Chondrocyte (in vitro differentiated cells): Measurements from ENCODE around the gene KIRREL3. TPM values are rescaled to one million over a fixed set of nuclear protein-coding genes. Genes with fewer than 3 reads are reported as not detected.

Experiments used
- DNase-seq: peaks from one replicate; pipeline ENCODE4 v3.0.0; 2021; ENCODE audit warnings: mixed read lengths, low spot score
- H3K27ac Mint-ChIP-seq: one replicate; pipeline ENCODE4 v1.8.0; 2021; ENCODE audit warnings: mild to moderate bottlenecking, moderate library complexity, mixed read lengths; ENCODE audit not compliant: unreplicated experiment
- H3K27me3 Mint-ChIP-seq: 2 replicates; pipeline ENCODE4 v1.8.0; 2021; ENCODE audit warnings: low read depth, mixed read lengths
- H3K36me3 Mint-ChIP-seq: 2 replicates; pipeline ENCODE4 v1.8.0; 2021; ENCODE audit warnings: low read depth, mixed read lengths
- H3K4me1 Mint-ChIP-seq: 2 replicates; pipeline ENCODE4 v1.8.0; 2021; ENCODE audit warnings: low read depth, mild to moderate bottlenecking, mixed read lengths
- H3K4me3 Mint-ChIP-seq: one replicate; pipeline ENCODE4 v1.8.0; 2021; ENCODE audit warnings: mild to moderate bottlenecking, moderate library complexity, mixed read lengths; ENCODE audit not compliant: unreplicated experiment
- H3K9me3 Mint-ChIP-seq: 2 replicates; pipeline ENCODE4 v1.8.0; 2021; ENCODE audit warnings: low read depth, mixed read lengths
- total RNA-seq: library from RNA; stranded (reverse); gene quantifications from 3 replicates; pipeline ENCODE4 v1.2.1, GENCODE V29; 2021
- TF ChIP-seq, protein P1 (sequence below): fragments of 200-600 bp; sonication (generic); IDR thresholded peaks from 2 replicates; pipeline ENCODE4 v1.5.0; 2021; ENCODE audit warnings: antibody characterized with exemption, mild to moderate bottlenecking, moderate library complexity

KIRREL3 gene
- total RNA-seq, 1 donor from 2014 or later: 1.2 TPM

DNA sequence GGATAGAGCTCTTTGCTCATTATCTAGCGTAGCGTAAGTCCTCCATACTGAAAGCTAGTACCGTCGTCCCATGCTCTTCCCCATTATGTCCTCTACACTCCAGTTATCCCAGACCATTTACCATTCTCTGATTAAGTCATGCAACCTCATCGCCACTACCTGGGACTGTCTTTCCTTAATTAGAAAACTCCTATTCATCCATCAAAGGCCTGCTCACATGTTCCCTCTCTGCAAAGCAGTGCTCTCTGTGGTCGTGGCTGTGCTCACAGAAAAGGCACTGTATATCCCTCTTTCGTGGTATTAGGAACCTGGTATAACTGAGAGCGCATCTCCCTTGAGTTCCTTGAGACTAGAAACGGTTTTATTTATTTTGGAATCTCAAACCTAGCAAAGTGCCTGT lies 253.3 kb downstream of the KIRREL3 start:
- H3K27ac Mint-ChIP-seq: no peak overlapping the region
- H3K9me3 Mint-ChIP-seq: peaks cover 3% of the 10 kb centered on the region
- H3K4me3 Mint-ChIP-seq: no peak overlapping the region
- TF ChIP-seq, protein P1, sequence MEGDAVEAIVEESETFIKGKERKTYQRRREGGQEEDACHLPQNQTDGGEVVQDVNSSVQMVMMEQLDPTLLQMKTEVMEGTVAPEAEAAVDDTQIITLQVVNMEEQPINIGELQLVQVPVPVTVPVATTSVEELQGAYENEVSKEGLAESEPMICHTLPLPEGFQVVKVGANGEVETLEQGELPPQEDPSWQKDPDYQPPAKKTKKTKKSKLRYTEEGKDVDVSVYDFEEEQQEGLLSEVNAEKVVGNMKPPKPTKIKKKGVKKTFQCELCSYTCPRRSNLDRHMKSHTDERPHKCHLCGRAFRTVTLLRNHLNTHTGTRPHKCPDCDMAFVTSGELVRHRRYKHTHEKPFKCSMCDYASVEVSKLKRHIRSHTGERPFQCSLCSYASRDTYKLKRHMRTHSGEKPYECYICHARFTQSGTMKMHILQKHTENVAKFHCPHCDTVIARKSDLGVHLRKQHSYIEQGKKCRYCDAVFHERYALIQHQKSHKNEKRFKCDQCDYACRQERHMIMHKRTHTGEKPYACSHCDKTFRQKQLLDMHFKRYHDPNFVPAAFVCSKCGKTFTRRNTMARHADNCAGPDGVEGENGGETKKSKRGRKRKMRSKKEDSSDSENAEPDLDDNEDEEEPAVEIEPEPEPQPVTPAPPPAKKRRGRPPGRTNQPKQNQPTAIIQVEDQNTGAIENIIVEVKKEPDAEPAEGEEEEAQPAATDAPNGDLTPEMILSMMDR: no peak
- H3K27me3 Mint-ChIP-seq: no peaks in the 10 kb centered on the region
- H3K36me3 Mint-ChIP-seq: peaks cover 2% of the 10 kb centered on the region
- DNase-seq: no peak
- peaks cover 7% of the 10 kb centered on the region for H3K4me1 Mint-ChIP-seq

DNA sequence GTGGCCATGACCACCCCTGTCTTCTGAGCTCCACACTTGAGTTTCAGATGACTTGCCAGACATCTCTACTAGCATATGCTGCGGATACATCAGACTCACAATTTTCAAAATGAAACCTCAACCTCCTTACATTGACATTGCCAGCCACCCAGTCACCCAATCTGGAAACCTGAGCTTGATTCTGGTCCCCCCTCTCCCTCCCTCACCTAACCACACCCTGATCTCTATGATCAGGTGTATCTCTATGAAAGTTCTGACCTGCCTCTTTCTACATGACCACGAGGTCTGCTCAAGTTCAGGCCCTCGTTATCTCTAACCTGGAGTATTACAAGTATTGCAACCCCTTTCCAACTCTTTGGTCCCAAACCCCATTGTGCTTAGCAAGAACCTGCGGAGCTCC lies 254.1 kb downstream of the KIRREL3 start:
- TF ChIP-seq, protein P1: no peak
- H3K27me3 Mint-ChIP-seq: no peaks in the 10 kb centered on the region
- H3K27ac Mint-ChIP-seq: no peak overlapping the region
- H3K4me3 Mint-ChIP-seq: no peak overlapping the region
- H3K9me3 Mint-ChIP-seq: peaks cover 3% of the 10 kb centered on the region
- DNase-seq: no peak
- H3K4me1 Mint-ChIP-seq: peaks cover 6% of the 10 kb centered on the region
- H3K36me3 Mint-ChIP-seq: peaks cover 2% of the 10 kb centered on the region

GRCh38 chr11:126744699-126745098 lies 255.9 kb downstream of the KIRREL3 start:
- no peaks in the 10 kb centered on the region for H3K4me1 Mint-ChIP-seq
- H3K27ac Mint-ChIP-seq: no peak overlapping the region
- TF ChIP-seq, protein P1: no peak
- H3K36me3 Mint-ChIP-seq: peaks cover 2% of the 10 kb centered on the region
- no peak overlapping the region for H3K4me3 Mint-ChIP-seq
- no peaks in the 10 kb centered on the region for H3K9me3 Mint-ChIP-seq
- DNase-seq: no peak
- H3K27me3 Mint-ChIP-seq: no peaks in the 10 kb centered on the region

GRCh38 chr11:126743628-126744027 lies 256.9 kb downstream of the KIRREL3 start:
- Mint-ChIP-seq H3K4me1 (no peaks in the 10 kb centered on the region), H3K36me3 (peaks cover 2% of the 10 kb centered on the region), H3K4me3 (no peak overlapping the region), H3K27me3 (no peaks in the 10 kb centered on the region), H3K9me3 (no peaks in the 10 kb centered on the region), H3K27ac (no peak overlapping the region)
- TF ChIP-seq, protein P1: no peak
- no peak for DNase-seq

DNA sequence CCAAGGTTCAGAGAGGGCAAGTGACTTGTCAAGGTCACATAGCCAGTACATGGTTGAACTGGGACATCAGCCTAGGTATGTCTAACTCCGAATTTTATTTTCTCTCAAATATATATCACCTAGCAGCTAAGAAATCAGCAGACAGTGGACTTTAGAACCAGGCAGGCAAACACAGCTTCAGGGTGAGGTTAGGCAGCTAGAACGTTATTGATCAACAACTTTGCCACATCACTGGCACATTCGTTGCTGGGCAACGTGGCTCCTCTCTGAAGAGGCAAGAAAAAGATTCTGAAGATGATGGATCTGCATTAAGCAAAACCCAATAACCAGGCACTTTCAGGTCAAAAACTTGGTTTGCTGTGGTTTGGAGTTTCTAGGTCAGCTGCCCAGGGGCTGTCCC lies 258.0 kb downstream of the KIRREL3 start:
- Mint-ChIP-seq H3K4me3 (no peak overlapping the region), H3K36me3 (peaks cover 2% of the 10 kb centered on the region), H3K9me3 (no peaks in the 10 kb centered on the region), H3K27ac (no peak overlapping the region), H3K4me1 (no peaks in the 10 kb centered on the region), H3K27me3 (no peaks in the 10 kb centered on the region)
- DNase-seq: no peak
- TF ChIP-seq, protein P1: no peak
